Measurements from ENCODE around the gene ITGA2. TPM values are rescaled to one million over a fixed set of nuclear protein-coding genes. Genes with fewer than 3 reads are reported as not detected.

Gene ITGA2
- total and polyA plus RNA-seq, 3 donors from 2014 or later, result 0.90 to 1.7 (median 1.0) TPM

GRCh38 chr5:53017794-53018391 lies 28.7 kb downstream of the ITGA2 start:
- WGBS, 2 donors, result 81 to 95% methylated on average over 7 to 10 of the region's 10 CpGs
- no peak overlapping the region for H3K27ac ChIP-seq
- no peak for TF ChIP-seq POLR2A (IDR thresholded peaks at IDR 0.05)
- TF ChIP-seq, protein P1, sequence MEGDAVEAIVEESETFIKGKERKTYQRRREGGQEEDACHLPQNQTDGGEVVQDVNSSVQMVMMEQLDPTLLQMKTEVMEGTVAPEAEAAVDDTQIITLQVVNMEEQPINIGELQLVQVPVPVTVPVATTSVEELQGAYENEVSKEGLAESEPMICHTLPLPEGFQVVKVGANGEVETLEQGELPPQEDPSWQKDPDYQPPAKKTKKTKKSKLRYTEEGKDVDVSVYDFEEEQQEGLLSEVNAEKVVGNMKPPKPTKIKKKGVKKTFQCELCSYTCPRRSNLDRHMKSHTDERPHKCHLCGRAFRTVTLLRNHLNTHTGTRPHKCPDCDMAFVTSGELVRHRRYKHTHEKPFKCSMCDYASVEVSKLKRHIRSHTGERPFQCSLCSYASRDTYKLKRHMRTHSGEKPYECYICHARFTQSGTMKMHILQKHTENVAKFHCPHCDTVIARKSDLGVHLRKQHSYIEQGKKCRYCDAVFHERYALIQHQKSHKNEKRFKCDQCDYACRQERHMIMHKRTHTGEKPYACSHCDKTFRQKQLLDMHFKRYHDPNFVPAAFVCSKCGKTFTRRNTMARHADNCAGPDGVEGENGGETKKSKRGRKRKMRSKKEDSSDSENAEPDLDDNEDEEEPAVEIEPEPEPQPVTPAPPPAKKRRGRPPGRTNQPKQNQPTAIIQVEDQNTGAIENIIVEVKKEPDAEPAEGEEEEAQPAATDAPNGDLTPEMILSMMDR (IDR thresholded peaks at IDR 0.05), result no peak
- DNase-seq, result no peak
- intact Hi-C loops (cut with DNase I; ENCODE audit: low total_unique reads), result no loop called here
- H3K9me3 ChIP-seq, result no peaks in the 10 kb centered on the region
- no peaks in the 10 kb centered on the region for H3K36me3 ChIP-seq (ENCODE audit: low read depth, missing control alignments)
- no peaks in the 10 kb centered on the region for H3K4me1 ChIP-seq
- no peak overlapping the region for H3K4me3 ChIP-seq
- no peaks in the 10 kb centered on the region for H3K27me3 ChIP-seq

DNA sequence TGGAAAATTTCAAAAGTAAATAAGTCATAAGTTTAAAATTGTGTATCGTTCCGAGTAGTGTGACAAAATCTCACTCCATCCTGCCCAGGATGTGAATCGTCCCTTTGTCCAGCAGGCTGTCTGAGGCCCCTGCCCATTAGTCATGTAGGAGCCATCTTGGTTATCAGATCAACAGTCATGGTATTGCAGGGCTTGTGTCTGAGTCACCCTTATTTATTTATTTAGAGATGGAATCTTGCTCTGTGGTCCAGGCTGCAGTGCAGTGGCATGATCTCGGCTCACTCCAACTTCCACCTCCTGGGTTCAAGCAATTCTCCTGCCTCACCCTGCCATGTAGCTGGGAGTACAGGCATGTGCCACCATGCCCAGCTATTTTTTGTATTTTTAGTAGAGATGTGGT lies 30.2 kb downstream of the ITGA2 start:
- Histone ChIP-seq H3K4me1 (no peaks in the 10 kb centered on the region), H3K9me3 (no peaks in the 10 kb centered on the region), H3K36me3 (ENCODE audit: low read depth, missing control alignments) (no peaks in the 10 kb centered on the region), H3K27me3 (no peaks in the 10 kb centered on the region), H3K4me3 (no peak overlapping the region), H3K27ac (no peak overlapping the region)
- WGBS, 2 donors, result 83 to 85% methylated on average over 4 of the region's 4 CpGs
- no peak for DNase-seq
- TF ChIP-seq, protein P1 (IDR thresholded peaks at IDR 0.05), result no peak
- no peak for TF ChIP-seq POLR2A (IDR thresholded peaks at IDR 0.05)
- intact Hi-C loops (cut with DNase I; ENCODE audit: low total_unique reads), result no loop called here

DNA sequence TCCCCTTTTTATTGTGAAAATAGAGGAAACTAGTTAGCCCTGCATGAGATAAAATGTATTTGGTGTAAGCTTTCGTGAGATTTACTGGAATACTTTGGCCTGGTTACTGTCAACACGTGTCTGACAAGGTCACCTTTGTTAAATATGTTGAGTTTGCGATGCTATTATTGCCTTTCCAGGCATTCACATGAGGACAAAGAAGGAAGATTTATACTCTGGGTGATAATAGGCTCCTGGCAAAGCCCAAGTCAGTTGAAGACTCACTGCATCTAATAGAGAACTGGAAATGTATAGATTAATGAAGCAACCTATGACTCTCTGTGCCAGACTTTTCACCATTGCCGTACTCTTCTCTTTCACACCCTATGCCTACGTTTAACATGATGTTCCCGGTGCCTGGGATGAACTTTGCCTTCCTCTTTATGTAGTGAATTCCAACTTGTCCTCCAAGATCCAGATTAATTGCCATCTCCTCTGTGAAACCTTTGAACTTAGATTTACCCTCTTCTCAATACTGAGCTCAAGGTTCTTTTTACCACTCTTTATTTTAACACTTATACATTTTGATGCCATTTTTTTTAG lies 33.9 kb downstream of the ITGA2 start:
- no peak overlapping the region for H3K27ac ChIP-seq
- TF ChIP-seq, protein P1 (IDR thresholded peaks at IDR 0.05), result no peak
- no peak for TF ChIP-seq POLR2A (IDR thresholded peaks at IDR 0.05)
- WGBS, 2 donors, result 55 to 56% methylated on average over 6 of the region's 6 CpGs
- no peaks in the 10 kb centered on the region for H3K36me3 ChIP-seq (ENCODE audit: low read depth, missing control alignments)
- H3K4me1 ChIP-seq, result no peaks in the 10 kb centered on the region
- intact Hi-C loops (cut with DNase I; ENCODE audit: low total_unique reads), result no loop called here
- no peaks in the 10 kb centered on the region for H3K9me3 ChIP-seq
- no peak overlapping the region for H3K4me3 ChIP-seq
- DNase-seq, result no peak
- H3K27me3 ChIP-seq, result no peaks in the 10 kb centered on the region

DNA sequence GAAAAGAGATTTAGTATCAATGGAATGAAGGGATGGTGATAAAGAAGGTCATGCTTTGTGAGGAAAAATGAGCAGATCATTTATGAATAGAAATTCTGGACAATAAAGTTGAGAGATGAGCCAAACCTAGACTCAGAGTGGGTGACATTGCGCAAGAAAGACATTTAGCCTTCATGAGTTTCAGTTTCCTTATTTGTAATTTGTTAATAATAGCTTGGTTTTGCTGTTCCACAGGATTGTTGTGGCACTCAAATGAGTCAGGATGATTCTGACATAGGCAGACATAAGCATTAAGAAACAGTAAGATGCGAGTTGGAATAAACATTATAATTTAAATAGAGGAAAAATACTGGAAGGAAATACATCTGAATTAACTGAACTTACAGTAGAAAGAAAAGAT lies 34.8 kb downstream of the ITGA2 start:
- H3K36me3 ChIP-seq (ENCODE audit: low read depth, missing control alignments), result no peaks in the 10 kb centered on the region
- no peak overlapping the region for H3K27ac ChIP-seq
- TF ChIP-seq, protein P1 (IDR thresholded peaks at IDR 0.05), result no peak
- TF ChIP-seq POLR2A (IDR thresholded peaks at IDR 0.05), result no peak
- no peak overlapping the region for H3K4me3 ChIP-seq
- H3K27me3 ChIP-seq, result no peaks in the 10 kb centered on the region
- H3K9me3 ChIP-seq, result no peaks in the 10 kb centered on the region
- intact Hi-C loops (cut with DNase I; ENCODE audit: low total_unique reads), result no loop called here
- H3K4me1 ChIP-seq, result no peaks in the 10 kb centered on the region
- DNase-seq, result no peak
- 75 to 84% methylated on average over 2 of the region's 2 CpGs for WGBS, 2 donors

- intact Hi-C loops (cut with DNase I; ENCODE audit: low total_unique reads), result no loop called here
- Histone ChIP-seq H3K4me1 (no peaks in the 10 kb centered on the region), H3K27ac (no peak overlapping the region), H3K36me3 (ENCODE audit: low read depth, missing control alignments) (no peaks in the 10 kb centered on the region), H3K27me3 (no peaks in the 10 kb centered on the region), H3K9me3 (no peaks in the 10 kb centered on the region), H3K4me3 (no peak overlapping the region)
- 87% methylated on average over 4 of the region's 4 CpGs for WGBS, 2 donors
- TF ChIP-seq, protein P1 (IDR thresholded peaks at IDR 0.05), result no peak
- no peak for DNase-seq
Observed at GRCh38 chr5:53024535-53024934, 35.4 kb downstream of the ITGA2 start.

All from testis (tissue), 3 donors.